ENCODE results near the gene PFKFB3.

PFKFB3 gene

GRCh38 chr10:6221971-6222751, 19.4 kb downstream of the PFKFB3 start:
- H3K4me3 ChIP-seq (ENCODE audit: low read depth, low read length) = no peak overlapping the region
- no peaks in the 10 kb centered on the region for H3K4me1 ChIP-seq
- no peak overlapping the region for H3K4me2 ChIP-seq (ENCODE audit: low read length)
- H3K79me2 ChIP-seq = no peaks in the 10 kb centered on the region
- TF ChIP-seq CTCF (IDR thresholded peaks at IDR 0.05) = no peak
- H3K9me3 ChIP-seq (ENCODE audit: control insufficient read depth, low read length) = no peaks in the 10 kb centered on the region
- no peak overlapping the region for H3K9ac ChIP-seq
- no peaks in the 10 kb centered on the region for H3K27me3 ChIP-seq (ENCODE audit: control insufficient read depth, insufficient read depth, low read length)
- no peak overlapping the region for H3K27ac ChIP-seq
- no peaks in the 10 kb centered on the region for H3K36me3 ChIP-seq (ENCODE audit: control insufficient read depth, insufficient read depth, low read length)
- H2AFZ ChIP-seq = no peak overlapping the region

- Histone ChIP-seq H3K27ac (no peak overlapping the region), H3K4me2 (ENCODE audit: low read length) (no peak overlapping the region)
- TF ChIP-seq CTCF (IDR thresholded peaks at IDR 0.05) = no peak
These were observed 20.0 kb downstream of the PFKFB3 start for GRCh38 chr10:6222755-6223154.

GRCh38 chr10:6223981-6224380, 21.2 kb downstream of the PFKFB3 start:
- no peak overlapping the region for H2AFZ ChIP-seq
- no peaks in the 10 kb centered on the region for H3K27me3 ChIP-seq (ENCODE audit: control insufficient read depth, insufficient read depth, low read length)
- H3K9me3 ChIP-seq (ENCODE audit: control insufficient read depth, low read length) = no peaks in the 10 kb centered on the region
- no peak overlapping the region for H3K27ac ChIP-seq
- H3K36me3 ChIP-seq (ENCODE audit: control insufficient read depth, insufficient read depth, low read length) = no peaks in the 10 kb centered on the region
- no peak overlapping the region for H3K9ac ChIP-seq
- no peak overlapping the region for H3K4me2 ChIP-seq (ENCODE audit: low read length)
- H3K79me2 ChIP-seq = no peaks in the 10 kb centered on the region
- H3K4me1 ChIP-seq = no peaks in the 10 kb centered on the region
- no peak overlapping the region for H3K4me3 ChIP-seq (ENCODE audit: low read depth, low read length)
- no peak for TF ChIP-seq CTCF (IDR thresholded peaks at IDR 0.05)

More at GRCh38 chr10:6222755-6223154, 20.0 kb downstream of the PFKFB3 start:
- Histone ChIP-seq H3K9ac (no peak overlapping the region), H3K4me1 (no peaks in the 10 kb centered on the region), H2AFZ (no peak overlapping the region), H3K4me3 (ENCODE audit: low read depth, low read length) (no peak overlapping the region), H3K36me3 (ENCODE audit: control insufficient read depth, insufficient read depth, low read length) (no peaks in the 10 kb centered on the region), H3K9me3 (ENCODE audit: control insufficient read depth, low read length) (no peaks in the 10 kb centered on the region), H3K79me2 (no peaks in the 10 kb centered on the region), H3K27me3 (ENCODE audit: control insufficient read depth, insufficient read depth, low read length) (no peaks in the 10 kb centered on the region)

GRCh38 chr10:6224781-6225180, 22.0 kb downstream of the PFKFB3 start:
- Histone ChIP-seq H3K27ac (no peak overlapping the region), H3K9ac (no peak overlapping the region), H2AFZ (no peak overlapping the region), H3K79me2 (no peaks in the 10 kb centered on the region), H3K9me3 (ENCODE audit: control insufficient read depth, low read length) (no peaks in the 10 kb centered on the region), H3K27me3 (ENCODE audit: control insufficient read depth, insufficient read depth, low read length) (no peaks in the 10 kb centered on the region), H3K4me3 (ENCODE audit: low read depth, low read length) (no peak overlapping the region), H3K4me1 (no peaks in the 10 kb centered on the region), H3K4me2 (ENCODE audit: low read length) (no peak overlapping the region), H3K36me3 (ENCODE audit: control insufficient read depth, insufficient read depth, low read length) (no peaks in the 10 kb centered on the region)
- no peak for TF ChIP-seq CTCF (IDR thresholded peaks at IDR 0.05)

- Histone ChIP-seq H3K4me3 (ENCODE audit: low read depth, low read length) (no peak overlapping the region), H3K9ac (no peak overlapping the region), H3K36me3 (ENCODE audit: control insufficient read depth, insufficient read depth, low read length) (no peaks in the 10 kb centered on the region), H3K27me3 (ENCODE audit: control insufficient read depth, insufficient read depth, low read length) (no peaks in the 10 kb centered on the region), H3K4me2 (ENCODE audit: low read length) (no peak overlapping the region), H3K27ac (no peak overlapping the region), H3K4me1 (no peaks in the 10 kb centered on the region), H3K79me2 (no peaks in the 10 kb centered on the region), H3K9me3 (ENCODE audit: control insufficient read depth, low read length) (no peaks in the 10 kb centered on the region), H2AFZ (no peak overlapping the region)
- no peak for TF ChIP-seq CTCF (IDR thresholded peaks at IDR 0.05)
These were observed 22.6 kb downstream of the PFKFB3 start for GRCh38 chr10:6225263-6225814.
